HTERT RPE-1 (cell line): ENCODE results near the gene PAX8.

Experiments
- in situ Hi-C: fragments of 300-500 bp; cut with MboI; formaldehyde crosslinking; loops from 4 replicates; pipeline ENCODE4 v1.14.3; 2020; ENCODE audit warnings: low sequenced_read_pairs

The PAX8 gene

DNA sequence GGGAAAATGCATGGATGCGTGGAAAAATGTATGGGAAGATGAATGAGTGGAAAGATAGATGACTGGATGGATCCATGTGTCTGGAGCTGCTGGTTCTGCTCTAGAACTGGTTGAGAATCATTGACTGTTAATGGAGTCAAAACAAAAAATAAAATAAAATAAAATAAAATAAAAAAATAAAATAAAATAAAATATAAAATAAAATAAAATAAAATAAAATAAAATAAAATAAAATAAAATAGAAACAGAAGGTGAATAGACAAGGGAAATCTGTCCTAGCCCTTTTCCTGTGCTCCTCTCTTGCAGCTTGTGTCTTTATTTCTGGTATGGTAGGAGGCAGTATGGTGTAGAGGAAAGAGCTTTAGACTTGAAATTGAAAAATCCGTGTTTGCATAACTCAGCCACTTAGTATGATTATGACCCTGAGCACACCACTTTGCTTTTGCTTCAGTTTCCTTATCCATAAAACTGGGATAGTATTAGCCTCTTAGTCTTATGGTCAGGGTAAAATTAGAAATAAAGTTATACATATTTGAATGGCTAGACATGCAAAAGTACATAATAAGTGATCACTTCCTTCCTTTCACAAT, 54.0 kb downstream of the PAX8 start:
- in situ Hi-C loops = no loop called here

DNA sequence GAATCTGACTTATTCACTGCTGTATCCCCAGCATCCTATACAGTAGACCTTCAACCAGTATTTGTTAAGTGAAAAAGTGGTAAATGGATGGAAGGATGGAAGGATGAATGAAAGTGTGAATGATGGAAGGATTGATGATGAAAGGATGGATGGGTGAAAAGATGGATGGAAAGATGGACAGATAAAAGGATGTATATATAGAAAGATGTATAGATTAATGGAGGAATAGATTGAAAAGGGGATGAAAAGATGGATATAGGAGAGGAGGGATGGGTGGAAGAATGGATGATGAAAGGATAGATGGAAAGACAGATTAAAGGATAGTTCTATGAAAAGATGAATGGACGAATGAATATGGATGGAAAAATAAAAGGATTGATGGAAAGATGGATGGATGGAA, 54.9 kb downstream of the PAX8 start:
- in situ Hi-C loops = no loop called here

DNA sequence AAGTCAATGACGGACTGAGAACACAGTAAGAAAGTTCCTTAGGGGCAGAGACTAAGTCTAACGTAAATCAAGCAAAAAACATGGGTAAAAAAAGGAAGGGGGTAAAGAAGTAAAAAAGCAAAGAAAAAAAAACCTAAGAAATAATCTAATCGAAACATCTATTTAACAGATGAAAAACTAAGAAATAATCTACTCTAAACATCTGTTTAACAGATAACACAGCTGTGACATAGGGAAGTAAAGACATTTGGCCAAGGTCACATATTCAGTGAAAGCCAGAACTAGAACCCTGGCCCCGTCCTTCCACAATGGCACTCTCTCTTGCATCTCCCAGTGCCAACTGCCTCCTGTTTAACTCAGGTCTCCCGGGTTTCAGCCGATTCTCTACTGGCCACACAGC, 56.9 kb downstream of the PAX8 start:
- in situ Hi-C loops = no loop called here

DNA sequence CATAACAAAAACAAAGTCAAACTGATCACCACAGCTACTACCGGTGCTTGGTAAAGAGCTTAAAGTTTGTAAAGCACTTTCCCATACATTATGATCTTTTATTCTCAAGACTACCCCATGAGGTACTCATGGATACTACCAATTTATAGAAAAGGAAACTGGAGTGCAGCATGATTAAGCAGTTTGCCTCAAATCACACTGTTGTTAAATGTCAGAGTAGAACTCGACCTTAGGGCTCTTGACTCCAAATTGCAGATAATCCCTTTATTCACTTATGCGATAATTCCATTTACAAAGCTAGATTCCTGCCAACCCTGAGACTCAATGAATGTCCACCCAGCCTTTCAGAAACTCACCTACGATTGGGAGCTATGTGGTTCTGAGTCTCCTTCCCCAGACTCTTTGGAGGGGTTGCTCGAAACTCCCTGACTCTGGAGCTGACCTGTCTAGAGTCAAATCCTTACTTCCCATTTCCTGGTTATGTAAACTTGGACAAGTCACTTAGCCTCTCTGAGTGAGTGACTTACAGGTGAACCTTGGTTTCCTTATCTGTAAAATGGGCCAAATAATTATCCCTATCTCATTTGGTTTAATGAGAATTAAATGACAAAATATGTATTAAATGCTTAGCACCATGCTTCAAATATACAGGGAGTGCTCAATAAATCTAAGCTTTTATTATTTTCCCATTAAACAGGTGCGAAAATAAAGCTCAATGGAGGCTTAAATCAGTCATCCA, 57.6 kb downstream of the PAX8 start:
- in situ Hi-C loops = no loop called here

DNA sequence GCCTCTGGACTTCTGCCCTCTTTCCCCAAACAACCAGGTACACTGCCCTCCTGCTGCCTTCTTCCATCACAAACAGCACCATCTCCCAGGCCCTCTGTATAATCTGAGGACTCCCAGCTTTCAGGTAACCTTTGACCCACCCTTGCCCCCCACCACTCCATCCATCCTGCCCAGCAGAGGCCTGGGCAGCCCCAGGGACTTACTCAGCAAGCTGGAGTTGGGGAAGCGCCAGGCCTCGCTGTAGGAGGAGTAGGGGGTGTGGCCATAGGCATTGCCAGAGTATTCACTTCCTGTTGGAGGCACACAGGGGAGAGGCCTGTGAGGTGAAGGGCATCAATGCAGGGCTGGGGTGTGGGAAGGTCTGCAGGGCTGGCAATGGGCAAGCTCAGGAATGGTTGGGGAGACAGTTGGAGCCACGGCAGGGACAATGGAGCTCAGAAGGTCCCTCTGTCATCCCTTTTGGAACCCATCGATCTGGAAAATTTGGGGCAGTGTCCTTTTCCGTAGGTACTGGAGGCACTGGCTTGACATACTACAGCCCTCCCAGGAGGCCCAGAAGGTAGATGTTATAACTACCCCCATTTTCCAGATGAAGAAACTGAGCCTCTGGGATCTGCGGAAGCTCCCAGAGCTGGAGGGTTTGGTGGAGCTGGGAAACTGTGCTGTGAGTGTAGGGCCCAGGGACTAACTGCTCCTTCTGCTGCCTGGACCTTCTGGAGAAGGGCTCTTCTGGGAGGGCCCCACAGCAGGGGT, 58.7 kb downstream of the PAX8 start:
- in situ Hi-C loops = no loop called here

GRCh38 chr2:113219525-113219888, 59.2 kb downstream of the PAX8 start:
- in situ Hi-C loops = no loop called here

DNA sequence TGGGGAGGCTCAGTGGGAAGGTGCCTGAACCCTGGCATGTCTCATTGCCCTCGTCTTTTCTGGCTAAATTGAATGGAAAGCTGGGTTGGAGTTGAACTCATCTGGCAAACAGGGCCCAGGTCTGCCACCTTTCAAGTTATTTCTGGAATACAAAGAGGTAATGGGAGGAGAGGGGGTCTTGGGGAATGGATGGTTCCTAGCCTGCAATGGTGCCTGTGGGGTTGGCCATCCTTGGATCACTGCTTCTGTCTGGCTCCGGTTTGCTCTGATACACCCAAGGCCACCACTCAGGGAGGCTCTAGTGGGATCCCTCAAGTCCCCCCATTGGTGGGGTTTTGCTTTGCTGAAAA, 59.7 kb downstream of the PAX8 start:
- in situ Hi-C loops = no loop called here

GRCh38 chr2:113218283-113219091, 60.2 kb downstream of the PAX8 start:
- in situ Hi-C loops = no loop called here

DNA sequence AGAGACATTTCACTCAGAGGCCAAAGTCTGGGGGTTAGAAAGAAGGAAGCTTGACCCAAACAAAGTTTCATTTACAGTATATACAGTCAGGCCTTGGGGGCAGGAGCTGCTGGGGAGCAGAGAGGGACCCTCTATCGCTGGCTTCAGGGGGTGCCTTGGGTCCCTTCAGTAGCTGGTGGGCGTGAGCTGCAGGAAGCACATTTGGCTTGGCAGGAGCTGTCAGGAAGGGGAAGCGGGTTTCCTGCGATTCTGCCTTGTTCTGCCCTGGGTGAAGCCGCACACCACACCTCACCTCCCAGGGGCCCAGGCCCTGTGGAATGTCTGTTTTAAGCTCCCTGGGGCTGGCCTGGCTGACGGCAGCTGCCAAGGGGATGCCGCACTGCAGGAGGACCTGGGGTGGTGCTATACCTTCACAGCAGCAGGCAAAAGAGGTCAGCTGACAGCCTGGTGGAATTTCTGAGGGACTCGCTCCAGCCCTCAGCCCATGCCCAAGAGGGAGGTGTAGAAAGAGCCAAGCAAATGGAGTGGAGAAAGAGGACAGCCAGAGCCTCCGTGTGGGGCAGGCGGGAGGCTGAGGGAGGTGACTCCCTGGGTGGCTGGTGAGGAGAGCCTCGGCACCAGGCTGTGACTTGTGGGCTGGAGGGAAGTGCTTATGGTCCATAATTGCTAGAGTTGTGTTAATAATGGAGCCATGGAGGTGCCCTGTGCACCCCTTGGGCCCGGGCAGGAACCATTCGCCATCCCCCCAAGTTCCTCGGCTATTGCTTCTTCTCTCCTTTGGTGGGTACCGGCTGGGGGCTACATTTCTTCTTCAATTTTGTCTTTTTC, 61.1 kb downstream of the PAX8 start:
- in situ Hi-C loops = no loop called here

GRCh38 chr2:113216891-113217454, 61.7 kb downstream of the PAX8 start:
- in situ Hi-C loops = no loop called here

DNA sequence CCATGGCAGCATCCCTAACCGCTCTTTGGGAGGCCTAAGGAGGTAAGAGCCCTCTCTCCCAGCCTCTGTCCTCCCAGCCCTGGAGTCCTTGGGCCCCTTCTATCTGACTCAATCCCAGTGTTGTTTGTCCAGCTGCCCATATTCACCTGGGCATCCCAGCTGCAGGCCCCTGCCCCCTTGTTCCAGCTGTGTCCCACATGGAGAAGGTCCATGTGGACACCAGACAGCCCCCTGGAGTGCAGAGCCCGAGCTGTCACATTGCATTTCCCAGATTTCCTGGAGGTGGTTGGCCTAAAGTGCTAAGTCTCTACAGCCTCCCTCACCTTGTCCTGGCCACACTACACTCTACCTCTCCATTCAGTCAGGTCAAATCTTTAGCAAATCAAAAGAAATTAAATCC, 62.4 kb downstream of the PAX8 start:
- in situ Hi-C loops = no loop called here

GRCh38 chr2:113215056-113215455, 63.7 kb downstream of the PAX8 start:
- in situ Hi-C loops = no loop called here

GRCh38 chr2:113214141-113214540, 64.6 kb downstream of the PAX8 start:
- in situ Hi-C loops = no loop called here

GRCh38 chr2:113213061-113213930, 65.4 kb downstream of the PAX8 start:
- in situ Hi-C loops = no loop called here

GRCh38 chr2:113212245-113213060, 66.3 kb downstream of the PAX8 start:
- in situ Hi-C loops = no loop called here

DNA sequence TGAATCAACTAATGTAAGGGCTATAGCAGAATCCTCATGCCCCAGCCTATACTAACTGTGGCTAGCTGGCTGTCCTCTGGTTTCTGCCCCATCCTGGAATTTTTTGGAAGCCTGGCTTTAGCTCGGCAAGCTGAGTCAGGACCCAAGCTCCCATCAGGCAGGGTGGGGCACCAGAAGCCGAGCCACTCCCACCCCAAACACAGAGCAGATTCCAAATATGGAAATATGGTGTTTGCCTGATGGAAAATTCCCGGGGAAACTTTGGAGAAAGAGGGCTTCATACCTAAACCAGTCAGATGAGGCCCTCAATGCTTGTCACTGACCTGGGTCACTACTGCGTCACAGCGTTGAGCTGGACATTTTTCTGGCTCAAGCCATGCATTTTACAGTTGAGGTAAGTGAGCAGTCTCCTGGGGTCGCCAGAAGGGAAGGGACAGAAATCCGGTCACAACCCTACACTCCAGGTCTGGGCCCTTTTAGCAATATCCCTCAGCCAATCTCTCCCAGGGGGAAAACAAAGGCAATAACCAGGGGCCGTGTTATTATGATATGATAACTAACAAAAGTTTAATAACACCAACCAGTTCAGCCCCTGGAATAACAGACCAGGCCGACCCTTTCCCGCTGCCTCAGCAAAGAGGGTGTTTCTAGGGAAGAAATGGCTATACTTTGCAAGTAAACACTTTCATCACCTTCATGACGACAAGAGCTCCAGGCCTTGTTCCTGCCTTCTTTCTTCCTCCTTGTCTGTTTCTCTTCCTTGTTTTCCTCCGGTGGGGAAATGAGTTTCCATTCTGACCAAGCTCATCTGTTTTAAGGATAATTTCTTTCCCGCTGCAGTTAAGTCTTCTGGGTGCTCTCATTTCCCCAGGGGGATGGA, 67.3 kb downstream of the PAX8 start:
- in situ Hi-C loops = no loop called here

DNA sequence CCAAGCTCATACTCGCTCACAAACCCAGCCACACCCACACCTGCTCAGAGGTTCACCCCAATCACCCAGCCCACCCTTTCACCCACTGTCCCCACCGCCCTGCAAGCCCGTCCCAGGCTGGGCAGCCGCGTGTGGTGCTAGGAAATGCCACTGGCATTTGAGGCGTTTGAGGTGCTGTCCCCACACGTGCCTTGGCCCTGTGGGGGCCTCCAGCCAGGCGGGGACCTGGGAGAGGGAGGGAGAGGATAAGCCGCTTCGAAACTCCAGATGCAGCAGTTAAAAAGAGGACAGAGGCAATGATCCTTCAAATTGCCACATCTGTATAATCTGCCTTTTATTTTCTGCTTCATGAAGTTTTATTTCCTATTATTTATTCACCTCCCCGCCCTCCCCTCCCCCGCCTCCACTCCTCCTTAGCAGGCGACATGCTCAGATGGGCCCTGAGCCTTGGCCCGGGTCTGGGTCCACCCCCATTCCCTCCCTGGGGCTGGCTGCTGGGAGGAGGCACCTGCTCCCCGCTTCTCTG, 69.0 kb downstream of the PAX8 start:
- in situ Hi-C loops = no loop called here
